GM18499 (cell line): Measurements from ENCODE around the gene PRR23E.

ENCODE experiments used
- ATAC-seq: cut with Tn5 transposase; IDR thresholded peaks from one replicate; pipeline ENCODE4 v1.9.1; 2021; ENCODE audit warnings: moderate number of reproducible peaks; ENCODE audit not compliant: insufficient read depth, unreplicated experiment

Gene PRR23E

DNA sequence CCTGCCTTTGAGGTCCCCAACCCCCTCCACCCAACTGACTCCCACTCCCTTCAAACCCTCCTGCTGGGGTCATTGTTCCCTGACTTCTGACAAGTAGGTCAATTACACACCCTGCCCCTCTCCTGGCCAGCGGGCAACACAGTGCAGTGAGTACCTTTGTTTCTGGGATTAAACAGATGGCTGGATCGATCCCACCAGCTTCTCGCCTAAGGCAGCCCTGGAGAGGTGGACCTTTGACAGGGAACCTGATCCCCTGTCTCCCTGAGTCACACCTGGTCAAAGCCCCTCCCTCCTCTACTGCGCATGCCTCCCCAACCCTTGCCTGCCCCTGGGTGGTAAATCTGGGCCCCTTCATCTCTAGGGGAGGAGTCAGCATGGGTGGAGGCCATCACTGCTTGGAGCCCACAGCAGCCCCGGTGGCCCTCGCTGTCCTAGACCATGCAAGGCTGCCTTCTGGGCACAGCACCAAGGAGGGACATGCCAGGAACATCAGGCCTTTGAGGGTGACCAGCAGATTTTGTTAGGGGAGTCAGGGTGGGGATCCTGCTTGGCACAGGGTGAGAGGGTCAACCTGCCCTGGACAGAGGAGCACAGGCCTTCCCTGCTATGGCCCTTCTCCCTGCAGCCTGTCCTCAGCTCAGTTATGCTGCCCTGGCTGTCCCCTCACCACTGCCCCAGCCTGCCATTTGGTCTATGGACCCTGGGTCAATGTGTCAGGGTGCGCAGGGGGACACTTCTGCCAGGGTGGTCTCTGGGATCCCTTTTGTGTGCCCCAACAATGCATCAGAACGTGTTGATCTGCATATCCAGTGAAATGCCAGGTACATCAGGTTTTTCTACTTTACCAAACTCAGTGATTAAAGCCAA lies 9.8 kb upstream of the PRR23E start:
- no peak for ATAC-seq

DNA sequence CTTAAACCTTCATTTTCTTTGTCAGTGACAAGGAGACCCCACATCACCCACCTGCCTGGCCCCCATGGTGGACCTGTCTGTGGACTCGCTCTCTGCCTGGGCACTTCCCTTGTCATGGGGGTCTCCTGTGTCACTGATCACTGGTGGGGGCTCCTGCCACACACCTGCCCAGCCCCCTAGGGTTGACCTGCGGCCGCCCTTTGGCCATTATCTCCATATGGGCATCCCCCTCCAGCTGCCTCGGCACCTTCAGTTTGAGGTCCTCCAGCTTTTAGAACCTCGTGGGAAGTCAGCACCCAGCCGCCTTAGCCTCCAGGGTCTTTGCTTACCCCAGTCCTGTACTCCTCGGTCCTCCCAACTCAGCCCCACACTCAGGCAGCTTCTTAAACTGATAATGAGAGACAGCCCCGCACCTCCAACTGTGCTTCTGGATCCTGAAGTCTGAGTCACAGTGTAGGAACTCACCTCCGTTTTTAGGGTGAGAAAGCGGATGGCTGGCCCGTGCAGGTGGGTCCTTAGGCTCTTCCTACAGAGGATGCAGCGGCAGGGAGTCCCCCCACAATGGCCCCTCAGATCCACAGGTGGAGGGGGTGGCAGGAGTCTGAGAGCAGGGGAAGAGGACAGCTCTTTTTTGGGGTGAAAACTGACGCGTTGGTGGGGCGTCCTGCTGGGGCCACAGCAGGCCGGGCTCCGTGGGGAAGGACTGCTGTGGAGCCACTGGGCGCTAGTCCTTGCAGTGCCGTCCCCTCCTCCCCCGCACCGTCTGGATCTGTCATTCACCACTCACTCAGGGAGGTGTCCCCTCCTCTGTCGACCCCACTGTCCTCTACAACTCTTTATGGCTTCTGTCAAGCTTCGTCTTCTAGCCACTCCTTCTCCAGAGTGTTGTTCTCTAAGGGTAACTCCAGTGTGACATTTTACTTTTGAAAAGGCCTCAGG lies 8.7 kb upstream of the PRR23E start:
- ATAC-seq: no peak

DNA sequence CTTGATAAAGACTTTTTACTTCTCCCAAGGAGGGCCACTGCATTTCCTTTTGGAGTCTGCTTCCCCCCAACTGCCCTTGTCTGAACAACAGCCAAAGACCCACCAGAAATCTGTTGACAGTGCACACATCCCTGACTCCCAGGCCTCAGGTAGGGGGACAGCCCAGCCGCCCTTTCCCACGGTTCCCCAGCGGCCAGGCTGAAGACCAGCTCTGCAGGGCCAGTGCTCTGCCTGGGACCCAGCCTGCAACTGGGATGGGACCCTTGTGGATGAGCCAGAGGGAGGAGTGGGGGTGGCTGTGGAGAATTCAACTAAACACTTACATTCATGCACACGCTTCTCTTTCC lies 8.1 kb upstream of the PRR23E start:
- no peak for ATAC-seq

DNA sequence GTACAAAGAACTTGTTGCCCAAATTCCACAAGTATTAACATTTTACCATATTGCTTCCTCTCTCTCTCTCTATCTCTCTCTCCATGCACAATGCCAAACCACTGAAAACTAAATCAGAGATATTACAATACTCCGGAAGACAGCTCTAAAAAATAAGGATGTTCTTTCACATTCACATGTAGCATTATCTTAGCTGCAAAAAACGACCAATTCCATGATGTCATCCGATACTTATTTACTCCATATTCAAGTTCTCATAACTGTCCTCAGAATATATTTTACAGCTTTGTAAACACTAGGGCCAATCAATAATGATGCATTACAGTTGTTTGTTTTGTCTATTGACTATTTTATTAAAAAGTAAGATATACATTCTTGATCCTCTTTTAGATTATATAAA lies 7.7 kb upstream of the PRR23E start:
- ATAC-seq: no peak

DNA sequence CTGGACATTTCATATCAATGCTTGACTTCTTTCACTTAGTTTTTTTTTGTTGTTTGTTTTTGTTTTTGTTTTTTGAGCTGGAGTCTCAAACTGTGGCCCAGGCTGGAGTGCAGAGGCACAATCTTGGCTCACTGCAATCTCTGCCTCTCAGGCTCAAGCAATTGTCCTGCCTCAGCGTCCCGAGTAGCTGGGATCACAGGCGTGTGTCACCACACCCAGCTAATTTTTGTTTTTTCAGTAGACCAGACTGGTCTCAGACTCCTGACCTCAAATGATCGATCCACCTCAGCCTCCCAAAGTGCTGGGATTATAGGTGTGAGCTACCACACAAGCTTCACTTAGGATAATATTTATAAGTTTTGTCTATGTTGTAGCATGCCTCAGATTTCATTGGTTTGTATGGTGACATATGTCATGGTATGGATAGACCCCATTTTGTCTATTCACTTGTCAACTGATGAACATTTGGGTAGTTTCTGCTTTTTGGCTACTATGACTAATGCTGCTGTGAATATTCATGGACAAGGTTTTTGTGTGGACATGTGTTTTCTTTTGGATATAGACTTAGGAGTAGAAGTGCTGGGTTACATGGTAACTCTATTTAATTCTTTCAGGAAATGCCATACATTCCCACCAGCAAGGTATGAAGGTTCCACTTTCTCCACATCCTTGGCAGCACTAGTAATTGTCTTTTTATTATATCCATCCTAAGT lies 6.8 kb upstream of the PRR23E start:
- ATAC-seq: no peak

DNA sequence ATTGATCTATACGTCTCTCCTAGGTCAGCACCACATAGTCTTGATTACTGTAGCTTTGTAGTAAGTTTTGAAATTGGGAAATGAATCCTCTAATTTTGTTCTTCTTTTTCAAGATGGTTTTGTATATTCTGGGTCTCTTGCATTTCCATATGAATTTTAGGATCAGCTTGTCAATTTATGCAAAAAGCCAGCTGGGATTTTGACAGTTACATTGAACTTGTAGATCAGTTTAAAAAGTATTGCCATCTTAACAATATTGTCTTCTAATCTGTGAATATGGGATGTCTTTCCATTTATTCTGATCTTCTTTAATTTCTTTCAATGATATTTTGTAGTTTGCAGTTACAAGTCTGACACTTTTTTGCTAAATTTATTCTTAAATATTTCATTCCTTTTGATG lies 5.6 kb upstream of the PRR23E start:
- no peak for ATAC-seq

DNA sequence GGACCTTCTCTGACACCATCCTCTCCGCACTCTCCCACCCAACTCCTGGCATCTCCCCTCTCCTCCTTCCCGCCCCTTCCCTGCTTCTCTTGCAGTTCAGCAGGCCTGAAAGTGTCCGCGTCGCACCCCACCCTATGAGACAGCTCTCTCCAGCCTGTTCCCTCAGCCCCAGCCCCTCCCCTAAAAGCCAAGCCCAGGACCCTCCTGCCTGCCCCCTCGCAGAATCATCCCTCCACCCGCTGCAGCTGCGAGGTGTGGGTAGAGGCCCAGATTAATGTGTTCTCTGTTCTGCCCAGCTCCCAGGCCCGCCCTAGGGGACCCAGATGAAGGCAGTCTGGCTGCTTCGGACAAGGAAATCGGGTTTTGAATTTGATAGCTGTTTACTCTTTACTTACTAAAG lies 410 bp downstream of the PRR23E start:
- no peak for ATAC-seq

DNA sequence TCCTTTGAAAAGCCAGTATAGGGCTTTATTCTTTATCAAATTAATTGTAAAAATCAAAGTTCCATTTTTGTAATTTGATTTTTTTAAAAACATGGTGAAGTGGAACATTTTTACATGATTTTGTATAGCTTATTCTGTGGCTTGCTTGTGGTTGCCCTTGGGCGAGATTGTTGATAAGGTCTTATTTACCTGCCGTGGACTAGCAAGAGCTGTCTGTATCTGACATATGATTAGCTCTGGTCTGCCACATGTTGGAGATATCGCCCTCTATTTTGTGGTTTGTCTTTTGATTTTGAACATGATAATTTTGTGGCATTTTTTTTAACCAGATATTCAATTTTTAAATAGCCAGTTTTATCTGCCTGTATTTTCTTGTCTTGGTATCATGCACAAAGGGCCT lies 844 bp downstream of the PRR23E start:
- no peak for ATAC-seq

DNA sequence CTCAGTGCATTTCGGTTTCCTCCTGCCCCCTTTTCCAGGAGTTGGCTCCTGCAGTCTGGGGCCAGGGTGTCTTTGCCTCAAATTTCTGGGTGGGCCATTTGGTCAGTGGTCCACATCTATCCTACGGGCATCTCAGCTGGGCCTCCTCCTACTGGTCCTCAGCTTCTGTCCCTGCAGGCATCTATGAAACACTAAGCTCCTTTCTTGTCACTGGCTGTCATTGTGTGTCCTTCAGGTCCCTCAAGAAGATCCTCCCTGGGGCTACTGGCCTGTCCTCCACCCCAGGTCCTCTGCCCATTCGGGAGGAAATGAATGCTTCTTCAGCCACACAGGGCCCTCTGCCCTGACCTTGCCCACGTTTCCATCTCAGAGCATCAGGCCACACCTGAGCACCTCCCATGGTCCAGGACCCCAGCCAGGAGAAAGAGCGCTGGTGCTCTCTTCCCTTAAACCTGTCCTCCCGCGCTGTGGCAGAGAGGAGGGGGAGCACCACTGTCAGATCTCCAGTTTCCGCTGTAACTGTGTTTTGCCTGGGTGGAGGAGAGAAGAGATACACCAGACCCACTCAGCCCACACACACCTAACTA lies 1.8 kb downstream of the PRR23E start:
- no peak for ATAC-seq

DNA sequence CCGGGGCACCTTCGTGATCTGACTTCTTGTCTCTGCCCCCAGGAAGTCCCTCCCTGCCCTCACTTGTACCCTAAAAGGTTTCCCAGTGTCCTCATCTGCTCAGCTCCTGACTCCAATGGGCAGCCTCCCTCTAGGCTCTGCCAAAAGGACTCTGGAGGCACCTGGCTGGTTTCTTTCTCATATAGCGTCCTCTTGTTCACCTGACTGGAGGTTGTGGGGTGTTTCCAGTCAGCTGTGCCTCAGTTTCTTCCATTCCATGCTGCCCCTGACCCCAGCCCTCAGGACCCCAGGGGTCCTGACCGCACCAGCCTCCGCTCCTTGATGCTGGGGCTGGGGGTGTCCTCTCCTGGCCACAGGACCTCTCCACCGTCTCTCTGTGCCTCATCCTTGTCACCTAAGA lies 2.5 kb downstream of the PRR23E start:
- ATAC-seq: no peak

DNA sequence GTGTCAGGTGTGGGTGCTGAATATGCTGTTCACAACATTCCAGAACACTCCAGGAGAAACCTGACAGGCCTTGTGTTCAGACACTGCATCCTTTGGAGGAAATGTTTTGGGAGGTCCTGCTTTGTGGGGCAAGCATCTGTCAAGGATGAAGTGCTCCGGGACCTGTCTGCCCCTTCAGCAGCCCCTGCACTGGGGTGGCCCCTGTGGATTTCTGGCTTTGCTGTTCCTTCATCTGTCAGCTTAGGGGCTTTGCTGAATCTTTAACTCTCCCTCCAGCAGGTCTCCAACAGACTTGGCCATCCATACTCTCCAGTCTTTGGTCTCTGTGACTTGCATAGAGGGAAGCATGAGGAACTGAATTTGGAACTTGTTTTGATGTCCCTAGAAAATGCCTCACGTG lies 3.1 kb downstream of the PRR23E start:
- ATAC-seq: no peak

DNA sequence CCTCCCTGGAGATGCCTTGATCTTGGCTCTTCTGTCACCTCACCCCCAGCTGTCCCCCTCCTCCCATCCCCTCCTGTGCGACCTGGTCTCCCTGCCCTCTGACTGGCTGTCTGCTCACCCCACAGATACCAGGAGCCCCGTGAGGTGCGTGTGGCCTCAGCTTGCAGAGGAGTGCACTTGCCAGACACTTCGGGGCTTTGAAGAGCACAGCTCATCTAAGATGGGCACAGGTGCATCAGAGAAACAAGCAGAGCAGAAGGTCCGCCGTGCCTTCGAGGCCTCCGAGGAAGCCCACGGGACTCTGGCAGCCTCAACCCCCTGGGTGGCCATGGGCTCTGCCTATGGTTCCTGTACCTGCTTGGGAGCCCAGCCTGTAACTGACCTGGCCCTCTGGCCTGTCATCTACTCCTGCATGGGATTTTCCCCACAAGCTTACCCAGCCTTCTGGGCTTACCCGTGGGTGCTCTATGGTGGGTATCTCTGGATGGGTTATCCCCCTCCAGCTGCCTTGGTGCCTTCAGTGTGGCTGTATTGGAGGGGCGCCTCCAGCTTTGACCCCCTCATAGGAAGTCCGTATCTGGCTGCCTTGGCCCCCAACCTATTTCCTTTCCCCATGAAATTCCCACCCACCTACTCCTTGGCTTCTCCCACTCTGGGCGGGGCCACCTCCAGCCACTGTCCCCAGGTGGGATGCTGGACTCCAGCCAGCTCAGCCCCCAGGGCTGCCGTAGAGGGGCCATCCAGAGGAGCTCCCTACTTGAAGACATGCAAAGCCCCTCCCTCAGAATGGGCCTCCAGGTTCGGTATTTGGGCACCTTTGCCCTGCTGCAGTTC lies 3.8 kb downstream of the PRR23E start:
- no peak for ATAC-seq

DNA sequence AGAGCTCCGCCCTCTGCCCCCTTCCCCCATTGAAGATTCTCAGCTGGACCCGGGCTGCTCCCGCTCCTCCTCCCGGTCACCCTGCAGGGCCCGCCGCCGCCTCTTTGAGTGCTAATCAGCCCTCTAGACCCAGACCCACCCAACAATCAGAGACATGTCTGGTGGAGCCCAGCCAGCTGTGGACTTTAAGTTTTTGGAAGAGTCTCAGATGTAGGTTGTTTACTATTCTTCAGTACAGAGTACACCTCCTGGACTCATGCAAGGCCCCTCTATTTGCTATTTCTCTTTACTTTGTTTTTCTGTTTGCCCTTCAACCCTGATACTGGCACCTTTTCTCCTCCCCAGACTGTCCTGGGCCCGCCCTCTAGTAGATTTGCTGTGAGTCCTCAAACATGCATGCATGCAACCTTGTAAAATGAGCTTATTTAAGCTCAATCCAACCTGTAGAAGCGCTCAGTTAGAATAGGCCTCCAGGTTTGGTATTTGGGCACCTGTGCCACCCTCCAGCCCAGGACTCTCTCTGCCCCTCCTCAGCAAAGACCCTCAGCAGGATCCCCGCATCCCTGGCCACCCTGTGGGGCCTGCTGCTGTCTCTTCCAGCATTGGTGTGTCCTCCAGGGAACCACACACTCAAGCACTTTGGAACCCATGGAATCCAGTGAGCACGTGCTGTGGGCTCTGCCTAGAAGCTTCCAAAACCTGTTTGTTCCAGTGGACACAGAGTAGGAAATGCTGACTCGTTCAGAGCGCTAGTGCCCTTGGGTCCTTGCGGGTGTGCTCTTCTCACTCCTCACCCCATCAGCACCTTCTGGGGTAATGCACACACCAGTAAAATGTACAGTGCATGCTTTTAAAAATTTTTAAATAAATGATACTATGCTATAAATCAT lies 4.6 kb downstream of the PRR23E start:
- ATAC-seq: no peak

DNA sequence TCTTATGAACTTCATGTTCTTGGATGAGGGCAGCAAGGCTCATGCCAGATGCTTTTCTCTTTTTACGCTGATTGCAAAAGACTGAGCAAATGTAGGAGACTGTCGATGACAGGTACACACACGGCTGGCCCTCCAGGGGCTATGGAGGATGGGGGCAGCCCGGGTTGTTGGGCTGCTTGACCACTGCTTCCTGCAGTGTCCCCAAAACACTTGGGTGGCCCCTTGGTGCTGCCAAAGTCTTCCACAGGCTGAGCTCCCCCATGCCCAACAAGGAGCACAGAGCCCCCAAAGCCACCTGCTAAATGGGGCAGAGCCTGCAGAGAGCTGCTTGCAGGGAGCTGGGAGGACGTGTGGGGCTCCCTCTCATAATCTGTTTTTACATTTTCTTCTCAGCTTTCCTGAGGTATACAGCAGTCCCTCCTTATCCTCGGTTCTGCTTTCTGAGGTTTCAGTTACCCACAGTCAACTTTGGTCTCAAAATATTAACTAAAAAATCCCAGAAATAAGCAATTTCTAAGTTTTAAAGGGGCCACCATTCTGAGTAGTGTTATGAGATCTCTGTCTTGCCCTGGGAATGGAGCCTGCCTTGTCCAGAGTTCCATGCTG lies 7.3 kb downstream of the PRR23E start:
- ATAC-seq: no peak

DNA sequence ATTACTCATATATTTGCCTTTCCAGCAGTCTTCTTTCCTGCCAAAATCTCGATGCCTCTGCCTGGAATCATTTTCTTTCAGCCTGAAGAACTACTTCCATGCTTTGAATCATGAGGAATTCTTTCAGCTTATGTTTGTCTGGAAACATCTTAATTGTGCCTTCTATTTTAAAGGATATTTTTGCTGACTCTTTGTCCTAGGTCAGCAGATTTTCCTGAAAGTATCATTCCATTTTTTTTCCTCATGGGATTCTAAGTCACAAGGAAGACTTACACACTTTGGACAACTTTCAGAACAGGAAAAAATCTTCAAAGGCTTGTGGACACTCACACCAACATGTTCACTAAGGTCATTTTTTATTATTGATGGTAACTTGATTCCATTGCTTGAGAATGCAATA lies 10.1 kb downstream of the PRR23E start:
- ATAC-seq: no peak

DNA sequence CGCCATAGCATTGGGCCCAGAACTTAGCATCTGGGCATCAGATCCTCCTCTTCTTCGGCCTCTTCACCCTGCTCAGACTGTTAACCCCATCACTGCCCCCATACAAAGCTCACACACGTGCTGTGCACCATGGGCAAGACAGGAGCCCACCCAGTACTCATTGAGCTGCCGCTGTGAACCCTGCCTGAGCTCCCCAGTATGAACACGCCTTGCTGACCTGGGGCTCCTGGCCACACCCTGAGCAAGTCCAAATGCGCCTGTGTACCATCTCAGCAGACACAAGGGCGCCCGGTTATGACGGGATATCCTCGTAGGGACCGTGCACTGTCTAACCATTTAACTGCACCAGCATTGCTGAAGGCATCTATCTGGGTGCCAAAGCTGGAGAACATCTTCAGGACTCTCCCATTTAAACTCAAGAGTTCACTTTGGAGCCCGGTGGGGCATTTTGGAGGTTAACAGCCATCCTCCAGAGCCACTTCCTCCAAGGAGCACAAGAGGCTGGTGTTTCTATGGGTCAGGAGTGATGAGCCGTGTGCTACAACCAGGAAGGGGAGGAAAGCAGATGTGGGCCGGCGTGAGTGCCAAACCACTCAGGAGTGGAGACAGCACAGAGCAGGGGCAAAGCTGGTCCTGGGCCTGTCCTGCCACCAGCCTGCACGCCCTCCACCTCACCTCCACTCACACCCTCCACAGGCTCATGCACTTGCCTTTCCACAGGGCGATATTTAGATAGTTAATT lies 12.1 kb downstream of the PRR23E start:
- no peak for ATAC-seq

DNA sequence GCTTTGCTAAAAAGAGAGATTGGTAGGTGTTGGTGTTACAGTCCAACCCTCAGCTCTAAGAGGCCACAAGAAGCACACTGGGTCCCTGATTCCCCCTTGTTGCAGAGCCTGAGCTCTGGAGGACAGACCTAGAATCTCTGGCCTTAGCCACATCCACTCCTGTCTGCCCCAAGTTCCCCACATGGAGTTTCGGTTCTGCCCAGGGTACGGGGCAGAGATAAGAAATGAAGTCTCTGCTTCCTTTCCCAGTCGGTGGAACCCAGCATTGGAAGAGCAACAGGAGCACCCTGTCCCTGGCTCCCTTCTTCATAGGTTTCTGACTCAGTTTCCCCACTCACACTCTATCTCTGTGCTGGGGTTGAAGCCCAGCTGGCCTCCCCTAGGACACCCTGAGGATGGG lies 13.2 kb downstream of the PRR23E start:
- ATAC-seq: no peak
